Measurements from ENCODE around the gene GEN1.

GEN1 gene

DNA sequence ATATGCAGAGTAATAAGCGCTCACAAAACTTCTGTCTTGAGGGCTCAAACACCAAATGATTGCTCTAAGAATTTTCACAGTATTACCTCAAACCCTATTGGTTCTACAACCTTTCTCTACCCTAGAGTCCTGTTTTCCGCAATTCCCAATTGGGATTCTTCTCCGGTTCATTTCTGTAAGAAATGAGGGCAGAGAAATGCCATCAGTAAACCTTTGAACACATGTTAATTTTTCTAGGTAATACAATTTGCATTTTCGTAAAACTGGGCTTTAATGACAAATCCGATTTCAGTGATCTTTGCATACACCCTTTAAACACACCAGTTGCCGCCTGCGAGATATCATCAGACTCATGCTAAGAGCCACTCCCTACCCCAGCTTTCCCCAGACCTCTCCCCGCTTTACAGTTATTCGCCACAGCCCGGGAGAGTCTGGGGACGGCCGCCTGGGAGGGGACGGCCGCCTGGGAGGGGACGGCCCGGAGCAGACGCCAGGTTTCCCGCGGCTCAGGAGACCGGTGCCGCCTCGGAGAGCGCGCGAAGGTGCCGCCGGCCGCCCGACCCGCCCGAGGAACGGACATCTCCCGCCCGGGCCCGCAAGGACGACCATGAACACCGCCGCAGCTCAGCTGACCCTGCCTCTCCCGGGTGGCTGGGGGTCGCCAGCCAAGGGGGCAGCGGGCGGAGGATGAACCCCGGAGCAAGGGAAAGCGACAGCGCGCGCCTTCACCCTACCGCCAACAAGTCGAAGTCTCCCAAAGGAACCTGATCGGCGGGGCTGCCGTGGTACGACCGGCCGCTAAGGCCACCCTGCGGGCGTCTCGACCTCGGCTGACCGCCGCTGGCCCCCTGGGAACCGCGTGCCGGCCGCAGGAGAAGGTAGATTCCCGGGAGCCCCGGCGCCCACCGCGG is 791 bp upstream of the GEN1 start:
- no peak for DNase-seq (ENCODE audit: low read depth)

GRCh38 chr2:17754773-17755425 is 961 bp downstream of the GEN1 start:
- DNase-seq (ENCODE audit: low read depth): no peak

GRCh38 chr2:17756668-17757067 is 2.7 kb downstream of the GEN1 start:
- no peak for DNase-seq (ENCODE audit: low read depth)

- no peak for DNase-seq (ENCODE audit: low read depth)
Measured at GRCh38 chr2:17757321-17757720, 3.4 kb downstream of the GEN1 start.

DNA sequence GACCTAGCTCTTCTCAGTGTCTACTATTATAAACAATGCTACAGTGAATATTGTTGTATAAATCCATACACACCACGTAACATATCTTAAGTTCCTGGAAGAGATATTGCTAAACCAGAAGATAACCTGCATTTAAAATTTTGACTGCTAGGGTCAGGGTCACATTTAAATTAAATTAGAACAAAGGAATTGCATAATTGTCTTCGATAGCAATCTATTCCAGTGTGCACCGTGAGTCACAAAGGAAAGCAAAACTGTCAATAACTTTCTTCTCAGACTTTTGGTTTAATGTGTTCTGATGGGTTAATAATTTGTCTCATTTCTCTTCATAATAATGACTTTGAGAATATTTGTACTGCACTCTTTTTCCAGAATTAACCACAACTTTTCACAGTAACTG is 4.2 kb downstream of the GEN1 start:
- DNase-seq (ENCODE audit: low read depth): no peak

GRCh38 chr2:17759805-17760204 is 5.9 kb downstream of the GEN1 start:
- no peak for DNase-seq (ENCODE audit: low read depth)

DNA sequence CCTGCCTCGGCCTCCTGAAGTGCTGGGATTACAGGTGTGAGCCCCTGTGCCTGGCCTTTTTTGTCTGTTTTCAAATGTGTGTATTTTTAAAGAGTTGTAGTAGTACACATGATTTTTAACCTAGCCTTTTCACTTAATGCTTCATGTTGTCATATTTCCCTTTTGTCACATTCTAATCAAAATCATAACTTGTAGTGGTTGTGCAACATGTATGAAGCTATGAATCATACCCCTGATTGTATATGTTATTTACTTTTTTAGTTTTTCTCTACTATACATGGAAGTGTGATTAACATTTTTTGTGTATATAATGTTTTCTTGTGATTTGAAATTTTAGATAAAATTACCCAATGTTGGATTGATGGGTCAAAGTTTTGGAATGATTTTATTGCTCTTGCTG is 8.5 kb downstream of the GEN1 start:
- DNase-seq (ENCODE audit: low read depth): no peak

DNA sequence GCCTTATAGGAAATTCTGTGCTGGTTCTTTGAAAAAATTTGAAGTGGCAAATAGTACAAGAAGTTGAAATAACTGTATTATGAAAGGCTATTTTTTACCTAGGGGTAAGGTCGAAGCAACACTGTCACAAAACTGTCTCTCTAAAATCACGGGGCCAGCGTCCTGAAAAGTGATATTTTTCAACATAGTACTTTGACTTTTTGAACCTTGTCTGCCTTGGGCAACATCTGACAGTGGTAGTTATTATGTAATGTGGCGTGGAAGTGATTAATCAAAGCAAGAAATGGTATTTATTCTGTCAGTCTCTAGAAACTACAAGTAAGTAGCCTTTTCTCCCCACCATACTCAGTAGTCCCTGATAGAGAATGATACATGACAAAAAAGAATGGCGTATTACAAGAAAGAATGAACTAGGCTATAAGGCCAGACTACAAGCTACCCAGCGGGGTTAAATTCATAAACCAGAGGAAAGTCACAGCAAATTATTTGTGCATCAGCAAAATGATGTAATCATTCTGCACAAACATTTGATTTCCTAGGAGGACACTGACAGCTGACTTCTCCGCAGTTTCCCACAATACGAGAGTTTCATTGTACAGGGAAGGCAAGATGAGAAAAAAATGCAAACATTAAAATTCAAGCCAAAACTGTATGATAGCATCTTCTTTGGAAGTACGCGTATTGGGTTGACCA is 9.8 kb downstream of the GEN1 start:
- DNase-seq (ENCODE audit: low read depth): no peak

DNA sequence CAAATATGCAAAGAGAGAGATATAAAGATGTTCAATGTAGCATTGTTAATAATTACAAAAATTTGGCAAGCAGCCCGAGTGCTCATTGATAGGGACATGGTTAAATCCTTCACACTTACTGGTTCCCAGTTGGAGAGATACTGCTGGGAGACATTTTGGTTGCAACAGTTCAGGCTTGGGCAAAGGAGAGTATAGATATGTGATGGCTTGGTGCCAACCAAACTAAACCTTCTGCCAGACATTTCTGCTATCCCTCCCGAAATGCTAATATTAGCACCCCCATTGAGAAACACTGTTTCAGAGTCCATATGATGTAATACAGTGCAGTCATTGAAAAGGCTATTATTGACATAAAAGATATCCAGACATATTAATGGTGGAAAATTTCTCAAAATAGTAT is 11.5 kb downstream of the GEN1 start:
- no peak for DNase-seq (ENCODE audit: low read depth)

DNA sequence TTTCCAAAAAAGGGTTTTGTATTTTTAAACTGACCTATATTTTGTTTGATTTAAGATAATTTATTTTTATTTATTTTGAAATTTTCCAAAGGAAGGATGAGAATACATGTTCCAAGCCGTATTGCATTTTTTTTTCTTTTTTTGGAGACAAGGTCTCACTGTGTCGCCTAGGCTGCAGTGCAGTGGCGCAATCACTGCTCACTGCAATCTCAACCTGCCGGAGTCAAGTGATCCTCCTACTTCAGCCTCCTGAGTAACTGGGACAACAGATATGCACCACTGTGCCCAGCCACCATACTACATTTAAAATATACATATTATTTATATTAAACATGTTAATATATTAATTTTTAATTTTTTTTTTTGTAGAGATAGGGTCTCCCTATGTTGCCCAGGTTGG is 15.0 kb downstream of the GEN1 start:
- no peak for DNase-seq (ENCODE audit: low read depth)

GRCh38 chr2:17771956-17772355 is 18.0 kb downstream of the GEN1 start:
- DNase-seq (ENCODE audit: low read depth): no peak

- no peak for DNase-seq (ENCODE audit: low read depth)
Measured at GRCh38 chr2:17772532-17772931, 18.6 kb downstream of the GEN1 start.

DNA sequence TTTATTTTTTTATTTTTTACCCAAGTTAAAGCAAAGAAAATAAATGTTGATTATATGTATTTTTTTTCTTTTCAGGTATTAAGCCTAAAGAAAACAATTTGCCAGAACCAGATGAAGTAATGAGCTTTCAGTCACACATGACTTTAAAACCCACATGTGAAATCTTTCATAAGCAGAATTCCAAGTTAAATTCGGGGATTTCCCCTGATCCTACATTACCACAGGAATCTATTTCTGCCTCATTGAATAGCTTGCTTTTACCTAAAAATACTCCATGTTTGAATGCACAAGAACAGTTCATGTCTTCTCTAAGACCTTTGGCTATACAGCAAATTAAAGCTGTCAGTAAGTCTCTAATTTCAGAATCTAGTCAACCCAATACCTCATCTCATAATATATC is 26.6 kb downstream of the GEN1 start:
- DNase-seq (ENCODE audit: low read depth): no peak

DNA sequence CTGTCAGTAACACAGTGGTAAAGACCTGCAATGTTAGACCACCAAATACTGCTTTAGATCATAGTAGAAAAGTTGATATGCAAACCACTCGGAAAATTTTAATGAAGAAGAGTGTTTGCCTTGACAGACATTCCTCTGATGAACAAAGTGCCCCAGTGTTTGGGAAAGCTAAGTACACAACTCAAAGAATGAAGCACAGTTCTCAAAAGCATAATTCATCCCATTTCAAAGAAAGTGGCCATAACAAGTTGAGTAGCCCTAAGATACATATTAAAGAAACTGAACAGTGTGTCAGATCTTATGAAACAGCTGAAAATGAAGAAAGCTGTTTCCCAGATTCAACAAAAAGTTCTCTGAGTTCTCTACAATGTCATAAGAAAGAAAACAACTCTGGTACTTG is 27.5 kb downstream of the GEN1 start:
- no peak for DNase-seq (ENCODE audit: low read depth)

- no peak for DNase-seq (ENCODE audit: low read depth)
Measured at GRCh38 chr2:17786727-17787126, 32.8 kb downstream of the GEN1 start.

- no peak for DNase-seq (ENCODE audit: low read depth)
Measured at GRCh38 chr2:17788773-17789172, 34.8 kb downstream of the GEN1 start.

- DNase-seq (ENCODE audit: low read depth): no peak
Measured at GRCh38 chr2:17790536-17790935, 36.6 kb downstream of the GEN1 start.

DNA sequence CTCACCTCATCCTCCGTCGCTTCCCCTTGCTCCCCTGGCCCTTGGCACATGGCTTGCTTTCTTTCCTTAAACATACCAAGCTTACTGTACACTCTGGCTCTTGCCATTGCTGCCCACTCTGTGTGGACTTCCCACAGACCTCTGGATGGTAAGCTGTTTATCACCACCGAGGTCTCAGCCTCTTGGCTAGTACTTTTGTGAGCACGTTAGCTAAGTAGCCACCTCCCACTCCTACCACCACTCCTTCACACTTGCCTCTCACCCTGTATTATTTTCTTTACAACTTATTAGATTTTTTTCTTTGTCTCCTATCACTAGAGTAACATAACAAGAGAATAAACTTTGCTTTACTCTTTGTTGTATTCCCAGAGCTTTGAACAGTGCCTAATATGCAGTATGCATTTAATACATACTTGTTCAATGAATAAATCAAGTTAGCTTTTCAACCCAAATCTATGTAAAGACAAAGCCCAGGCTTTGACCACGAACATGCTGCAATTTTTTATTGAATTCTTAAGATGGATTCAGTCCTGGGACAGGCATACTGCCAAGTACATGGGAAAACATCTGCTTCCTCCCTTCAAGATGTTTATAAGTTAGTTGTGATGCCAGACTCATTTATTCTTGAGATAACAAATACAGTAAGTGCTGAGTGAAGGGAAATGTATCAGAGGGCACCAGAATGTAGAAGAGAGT is 37.3 kb downstream of the GEN1 start:
- DNase-seq (ENCODE audit: low read depth): no peak

DNA sequence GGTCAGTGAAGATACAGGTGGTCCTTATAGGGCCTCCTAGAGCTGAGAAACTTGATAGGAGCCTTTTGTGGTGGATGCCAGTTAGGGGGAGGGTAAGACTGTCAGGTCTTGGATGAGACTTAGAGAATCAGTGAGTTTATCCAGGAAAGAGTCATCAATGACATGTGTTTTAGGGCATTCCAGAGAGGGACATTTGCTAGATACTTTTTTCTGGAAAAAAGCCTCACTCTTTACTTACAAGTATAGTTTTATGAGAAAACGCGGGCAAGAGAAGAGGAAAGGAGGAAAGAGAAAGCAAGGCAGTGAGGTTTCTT is 37.8 kb downstream of the GEN1 start:
- no peak for DNase-seq (ENCODE audit: low read depth)

GRCh38 chr2:17792515-17792914 is 38.6 kb downstream of the GEN1 start:
- no peak for DNase-seq (ENCODE audit: low read depth)

- DNase-seq (ENCODE audit: low read depth): no peak
Measured at GRCh38 chr2:17793296-17793695, 39.4 kb downstream of the GEN1 start.

DNA sequence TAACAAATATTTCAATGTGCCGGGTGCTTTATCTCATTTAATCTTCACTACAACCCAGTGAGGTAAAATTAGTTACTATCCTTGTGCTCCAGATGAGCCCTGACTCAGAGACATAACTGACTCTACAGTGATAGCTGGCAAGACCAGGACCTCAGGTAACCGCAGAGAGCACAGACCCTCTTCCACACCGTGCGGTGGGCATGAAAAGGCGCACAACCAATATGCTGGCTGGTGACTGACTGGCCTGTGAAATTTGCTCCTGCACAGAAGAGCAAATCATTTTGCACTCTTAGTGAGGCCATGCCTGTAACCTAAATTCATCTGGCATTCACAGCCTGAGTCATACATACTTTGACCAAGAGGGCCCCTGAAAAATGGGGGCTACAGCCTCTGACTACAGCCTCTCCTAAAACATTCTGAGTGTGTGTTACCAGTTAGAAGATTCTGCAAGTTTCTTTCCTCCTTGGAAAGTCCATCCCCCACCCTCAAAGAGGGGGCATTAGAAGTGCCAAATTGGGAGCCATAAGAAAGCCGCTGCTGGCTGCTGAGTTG is 39.9 kb downstream of the GEN1 start:
- no peak for DNase-seq (ENCODE audit: low read depth)

Data from T follicular helper cell (primary cell).